ENCODE data around the gene ATG5.

ATG5 gene

GRCh38 chr6:106325336-106326178, at the start of gene ATG5:
ATG5 (minus strand) TSS chr6:106325760; CDS start chr6:106316208, 9,552 bp downstream.
- peak within 1 kb of the TSS; percentile 88 for H3K9ac ChIP-seq (ENCODE audit: low read depth, low read length)
- H3K4me1 ChIP-seq (ENCODE audit: control insufficient read depth, insufficient read depth, low read length), result peaks cover 5% of the 10 kb centered on the region; the same call in 1 of the 2 replicates
- H3K27ac ChIP-seq (ENCODE audit: low read depth, low read length), result peak within 1 kb of the TSS; percentile 100
- H3K27me3 ChIP-seq (ENCODE audit: control insufficient read depth, insufficient read depth, low read length), result no peaks in the 10 kb centered on the region
- no peaks in the 10 kb centered on the region for H3K36me3 ChIP-seq (ENCODE audit: control insufficient read depth, insufficient read depth, low read length)
- H3K9me3 ChIP-seq (ENCODE audit: control insufficient read depth, insufficient read depth, low read length), result no peaks in the 10 kb centered on the region
- peak within 1 kb of the TSS; percentile 90 for H3K4me3 ChIP-seq (ENCODE audit: low read depth, low read length)

DNA sequence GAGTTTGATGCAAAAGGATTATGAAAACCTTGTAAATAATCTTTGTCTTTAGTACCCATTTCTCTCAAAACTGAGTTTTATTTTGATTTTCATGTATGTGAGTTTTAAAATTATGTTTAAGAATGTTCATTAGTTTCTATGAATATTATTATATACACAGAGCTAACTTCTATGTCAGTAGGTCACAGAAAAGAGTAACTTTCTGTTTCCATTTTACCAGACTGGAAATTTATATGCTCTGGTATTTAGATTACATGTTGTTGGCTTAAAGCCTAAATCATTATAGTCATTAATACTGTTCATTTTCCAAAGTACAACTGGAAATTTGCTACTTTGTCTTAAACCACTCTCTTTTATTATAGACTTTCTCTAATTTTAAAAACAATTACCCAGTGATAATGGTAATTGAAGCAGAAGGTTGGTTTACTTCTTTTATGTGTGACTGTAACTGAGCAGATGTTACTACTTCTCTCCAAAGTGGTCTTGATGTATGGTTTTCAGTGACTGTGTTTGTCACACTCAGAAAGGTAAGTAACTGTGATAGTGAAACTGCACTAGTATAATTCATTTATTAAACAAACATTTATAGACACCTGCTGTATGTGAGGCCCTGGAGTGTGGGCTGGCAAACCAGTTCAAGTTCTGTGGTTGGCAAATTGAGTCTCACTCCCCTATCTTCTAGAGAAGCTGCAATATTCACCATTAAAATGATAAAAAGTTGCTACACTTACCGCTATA, 48.1 kb upstream of the ATG5 start:
- Histone ChIP-seq H3K4me3 (ENCODE audit: low read depth, low read length) (no peak overlapping the region), H3K27me3 (ENCODE audit: control insufficient read depth, insufficient read depth, low read length) (no peaks in the 10 kb centered on the region), H3K36me3 (ENCODE audit: control insufficient read depth, insufficient read depth, low read length) (no peaks in the 10 kb centered on the region), H3K4me1 (ENCODE audit: control insufficient read depth, insufficient read depth, low read length) (peaks cover 9% of the 10 kb centered on the region), H3K27ac (ENCODE audit: low read depth, low read length) (no peak overlapping the region), H3K9ac (ENCODE audit: low read depth, low read length) (no peak overlapping the region), H3K9me3 (ENCODE audit: control insufficient read depth, insufficient read depth, low read length) (no peaks in the 10 kb centered on the region)

GRCh38 chr6:106372838-106373501, 47.4 kb upstream of the ATG5 start:
- Histone ChIP-seq H3K27me3 (ENCODE audit: control insufficient read depth, insufficient read depth, low read length) (no peaks in the 10 kb centered on the region), H3K4me3 (ENCODE audit: low read depth, low read length) (no peak overlapping the region), H3K27ac (ENCODE audit: low read depth, low read length) (no peak overlapping the region), H3K4me1 (ENCODE audit: control insufficient read depth, insufficient read depth, low read length) (peaks cover 9% of the 10 kb centered on the region), H3K9me3 (ENCODE audit: control insufficient read depth, insufficient read depth, low read length) (no peaks in the 10 kb centered on the region), H3K36me3 (ENCODE audit: control insufficient read depth, insufficient read depth, low read length) (no peaks in the 10 kb centered on the region), H3K9ac (ENCODE audit: low read depth, low read length) (no peak overlapping the region)

DNA sequence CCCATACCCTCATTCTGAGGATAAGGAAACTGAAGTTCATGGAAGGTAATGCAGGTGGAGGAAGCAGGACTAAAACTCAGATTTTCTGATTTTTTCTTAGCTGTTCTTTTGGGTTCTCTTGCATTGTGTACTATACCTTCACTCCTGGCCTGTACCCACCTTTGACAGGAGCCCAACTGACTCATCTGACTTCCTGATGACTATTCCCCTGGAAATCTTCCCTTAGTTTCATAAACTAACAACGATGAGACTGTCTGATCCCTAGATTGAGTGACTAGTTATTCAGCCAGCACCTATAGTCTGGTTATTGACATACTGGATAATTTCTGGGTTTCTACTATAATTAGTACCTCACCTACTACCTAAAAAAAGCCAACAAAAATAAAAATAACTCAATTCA, 45.1 kb upstream of the ATG5 start:
- Histone ChIP-seq H3K9me3 (ENCODE audit: control insufficient read depth, insufficient read depth, low read length) (no peaks in the 10 kb centered on the region), H3K27ac (ENCODE audit: low read depth, low read length) (no peak overlapping the region), H3K9ac (ENCODE audit: low read depth, low read length) (no peak overlapping the region), H3K27me3 (ENCODE audit: control insufficient read depth, insufficient read depth, low read length) (no peaks in the 10 kb centered on the region), H3K36me3 (ENCODE audit: control insufficient read depth, insufficient read depth, low read length) (no peaks in the 10 kb centered on the region), H3K4me1 (ENCODE audit: control insufficient read depth, insufficient read depth, low read length) (peaks cover 9% of the 10 kb centered on the region), H3K4me3 (ENCODE audit: low read depth, low read length) (no peak overlapping the region)

DNA sequence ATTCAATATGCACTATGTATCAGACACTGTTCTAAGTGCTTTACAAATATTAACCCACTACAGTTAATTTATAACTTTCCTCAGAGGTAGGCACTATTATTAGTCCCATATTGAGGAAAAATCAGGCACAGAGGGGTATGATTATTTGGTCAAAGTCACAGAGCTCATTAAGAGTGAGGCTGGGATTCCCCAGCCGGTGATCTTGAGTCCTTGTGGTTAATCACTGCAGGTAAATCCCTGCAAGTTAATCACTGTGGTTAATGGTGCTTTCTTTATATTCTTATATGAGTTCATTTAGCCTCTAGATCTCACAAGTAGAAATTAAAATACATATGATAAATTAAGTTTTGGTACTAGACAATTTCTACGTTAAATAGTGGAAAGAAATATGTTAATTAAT, 44.2 kb upstream of the ATG5 start:
- H3K4me1 ChIP-seq (ENCODE audit: control insufficient read depth, insufficient read depth, low read length), result peaks cover 9% of the 10 kb centered on the region
- H3K9me3 ChIP-seq (ENCODE audit: control insufficient read depth, insufficient read depth, low read length), result no peaks in the 10 kb centered on the region
- H3K36me3 ChIP-seq (ENCODE audit: control insufficient read depth, insufficient read depth, low read length), result no peaks in the 10 kb centered on the region
- no peak overlapping the region for H3K27ac ChIP-seq (ENCODE audit: low read depth, low read length)
- H3K9ac ChIP-seq (ENCODE audit: low read depth, low read length), result no peak overlapping the region
- H3K27me3 ChIP-seq (ENCODE audit: control insufficient read depth, insufficient read depth, low read length), result no peaks in the 10 kb centered on the region
- no peak overlapping the region for H3K4me3 ChIP-seq (ENCODE audit: low read depth, low read length)

- peaks cover 16% of the 10 kb centered on the region for H3K27me3 ChIP-seq (ENCODE audit: control insufficient read depth, insufficient read depth, low read length)
- H3K36me3 ChIP-seq (ENCODE audit: control insufficient read depth, insufficient read depth, low read length), result no peaks in the 10 kb centered on the region
- H3K9me3 ChIP-seq (ENCODE audit: control insufficient read depth, insufficient read depth, low read length), result no peaks in the 10 kb centered on the region
- peaks cover 12% of the 10 kb centered on the region for H3K4me1 ChIP-seq (ENCODE audit: control insufficient read depth, insufficient read depth, low read length)
- no peak overlapping the region for H3K27ac ChIP-seq (ENCODE audit: low read depth, low read length)
- H3K4me3 ChIP-seq (ENCODE audit: low read depth, low read length), result no peak overlapping the region
- H3K9ac ChIP-seq (ENCODE audit: low read depth, low read length), result no peak overlapping the region
Observed at GRCh38 chr6:106363401-106364138, 38.0 kb upstream of the ATG5 start.

DNA sequence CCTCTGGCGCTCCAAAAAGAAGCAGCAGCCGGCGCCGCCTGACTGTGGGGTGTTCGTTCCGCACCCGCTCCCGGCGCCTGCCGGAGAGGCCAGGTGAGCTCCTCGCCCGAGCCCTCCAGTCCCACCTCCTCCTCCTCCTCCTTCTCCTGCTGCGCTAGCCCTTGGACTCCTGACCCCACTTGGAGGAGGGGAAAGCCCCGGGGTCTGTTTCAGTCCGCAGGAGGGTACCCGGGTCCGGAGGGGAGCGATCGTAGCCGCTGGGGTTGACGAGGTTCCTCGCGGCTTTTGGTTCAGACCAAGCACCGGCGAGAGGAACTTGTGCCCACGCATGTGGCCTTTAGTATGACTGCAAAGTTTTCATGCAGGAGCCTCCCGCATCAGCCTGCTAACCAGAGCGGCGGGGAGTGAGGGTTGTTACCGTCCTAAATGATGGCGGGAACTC, 35.5 kb upstream of the ATG5 start:
- peaks cover 16% of the 10 kb centered on the region for H3K27me3 ChIP-seq (ENCODE audit: control insufficient read depth, insufficient read depth, low read length)
- peaks cover 12% of the 10 kb centered on the region for H3K4me1 ChIP-seq (ENCODE audit: control insufficient read depth, insufficient read depth, low read length)
- no peak overlapping the region for H3K27ac ChIP-seq (ENCODE audit: low read depth, low read length)
- 0 out of 2 replicates have a peak overlapping the region, but pooled peaks have one; percentile 51 for H3K9ac ChIP-seq (ENCODE audit: low read depth, low read length)
- no peaks in the 10 kb centered on the region for H3K9me3 ChIP-seq (ENCODE audit: control insufficient read depth, insufficient read depth, low read length)
- H3K36me3 ChIP-seq (ENCODE audit: control insufficient read depth, insufficient read depth, low read length), result no peaks in the 10 kb centered on the region
- peak overlapping the region; percentile 78 for H3K4me3 ChIP-seq (ENCODE audit: low read depth, low read length)

- Histone ChIP-seq H3K36me3 (ENCODE audit: control insufficient read depth, insufficient read depth, low read length) (no peaks in the 10 kb centered on the region), H3K9me3 (ENCODE audit: control insufficient read depth, insufficient read depth, low read length) (no peaks in the 10 kb centered on the region), H3K27ac (ENCODE audit: low read depth, low read length) (no peak within 1 kb of the TSS), H3K4me1 (ENCODE audit: control insufficient read depth, insufficient read depth, low read length) (peaks cover 12% of the 10 kb centered on the region), H3K27me3 (ENCODE audit: control insufficient read depth, insufficient read depth, low read length) (peaks cover 16% of the 10 kb centered on the region), H3K4me3 (ENCODE audit: low read depth, low read length) (peak within 1 kb of the TSS; percentile 78), H3K9ac (ENCODE audit: low read depth, low read length) (0 out of 2 replicates have a peak within 1 kb of the TSS, but pooled peaks have one; percentile 51)
Observed at GRCh38 chr6:106360410-106360988, 34.9 kb upstream of the ATG5 start, which contains the start of gene CRYBG1. CRYBG1 (plus strand) TSS chr6:106360717; CDS start chr6:106360909, 192 bp downstream.

DNA sequence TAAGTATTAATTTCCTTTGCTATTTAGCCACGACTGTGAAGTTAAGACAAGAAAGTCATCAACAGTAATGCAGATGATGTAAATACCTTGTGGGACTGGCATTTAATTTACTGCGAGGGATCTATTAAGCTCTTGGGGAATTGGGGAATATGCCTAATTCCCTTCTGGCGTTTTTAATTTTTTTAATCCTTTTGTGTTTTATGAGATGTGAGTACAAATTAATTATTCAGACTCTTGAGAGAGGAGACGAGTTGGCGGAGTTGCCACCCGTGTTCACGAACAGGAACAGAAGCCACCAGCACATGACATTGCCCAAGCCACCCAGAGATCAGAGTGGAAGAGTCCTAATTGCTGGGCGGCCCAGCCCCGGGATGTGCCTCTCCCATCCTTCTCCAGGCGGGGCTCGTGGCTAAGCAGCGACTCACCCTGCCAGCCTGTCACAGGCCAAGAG, 34.4 kb upstream of the ATG5 start:
- H3K4me3 ChIP-seq (ENCODE audit: low read depth, low read length), result peak overlapping the region; percentile 78
- peaks cover 16% of the 10 kb centered on the region for H3K27me3 ChIP-seq (ENCODE audit: control insufficient read depth, insufficient read depth, low read length)
- no peaks in the 10 kb centered on the region for H3K36me3 ChIP-seq (ENCODE audit: control insufficient read depth, insufficient read depth, low read length)
- H3K9me3 ChIP-seq (ENCODE audit: control insufficient read depth, insufficient read depth, low read length), result no peaks in the 10 kb centered on the region
- peaks cover 12% of the 10 kb centered on the region for H3K4me1 ChIP-seq (ENCODE audit: control insufficient read depth, insufficient read depth, low read length)
- no peak overlapping the region for H3K27ac ChIP-seq (ENCODE audit: low read depth, low read length)
- H3K9ac ChIP-seq (ENCODE audit: low read depth, low read length), result no peak overlapping the region

DNA sequence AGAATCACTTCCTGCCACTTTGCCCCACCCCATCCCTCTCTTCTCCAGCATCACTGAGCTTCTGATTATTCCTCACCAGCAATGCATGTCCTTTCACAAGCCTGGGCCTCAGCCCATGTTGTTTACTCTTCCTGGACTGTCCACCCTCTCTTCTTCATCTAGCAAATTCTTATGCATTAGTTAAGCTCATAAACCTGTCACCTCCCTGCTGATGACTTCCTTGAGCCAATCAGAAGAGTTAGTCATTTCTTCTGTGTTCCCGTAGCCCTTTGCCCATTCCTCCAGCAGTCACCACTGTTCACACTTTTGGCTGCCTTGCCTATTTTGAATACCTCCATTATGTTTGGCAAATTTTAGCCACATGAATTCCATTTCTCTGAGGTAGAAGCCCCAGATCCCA, 30.8 kb upstream of the ATG5 start:
- Histone ChIP-seq H3K9me3 (ENCODE audit: control insufficient read depth, insufficient read depth, low read length) (no peaks in the 10 kb centered on the region), H3K4me3 (ENCODE audit: low read depth, low read length) (no peak overlapping the region), H3K27ac (ENCODE audit: low read depth, low read length) (no peak overlapping the region), H3K27me3 (ENCODE audit: control insufficient read depth, insufficient read depth, low read length) (peaks cover 12% of the 10 kb centered on the region), H3K4me1 (ENCODE audit: control insufficient read depth, insufficient read depth, low read length) (peaks cover 9% of the 10 kb centered on the region), H3K36me3 (ENCODE audit: control insufficient read depth, insufficient read depth, low read length) (no peaks in the 10 kb centered on the region), H3K9ac (ENCODE audit: low read depth, low read length) (no peak overlapping the region)
